ENCODE results near the gene CEP164. TPM values are rescaled to one million over a fixed set of nuclear protein-coding genes. Genes with fewer than 3 reads are reported as not detected.

The CEP164 gene
- total and polyA plus RNA-seq, 2 experiments from 2014 or later = 13.9 to 23.8 TPM

DNA sequence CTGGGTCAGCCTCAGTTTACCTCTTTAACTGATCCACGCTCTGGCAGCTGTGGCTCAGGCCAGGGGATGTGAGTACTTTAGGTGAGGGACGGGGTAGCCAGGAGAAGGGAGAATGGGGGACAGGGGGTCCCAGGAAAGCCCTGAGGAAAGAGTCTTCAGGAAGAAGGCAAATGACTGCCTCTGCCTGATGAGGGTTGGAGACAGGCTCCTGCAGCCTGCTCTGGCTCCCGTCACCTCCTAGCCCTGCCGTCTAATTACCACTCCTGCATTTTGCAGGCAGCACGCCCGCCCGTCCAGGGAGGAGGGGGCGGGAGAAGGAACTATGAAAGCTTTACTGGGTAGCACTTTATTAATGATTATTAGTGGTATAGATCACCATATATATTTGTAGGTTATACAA, 116.6 kb downstream of the CEP164 start (continued):
- TF ChIP-seq, protein P1, sequence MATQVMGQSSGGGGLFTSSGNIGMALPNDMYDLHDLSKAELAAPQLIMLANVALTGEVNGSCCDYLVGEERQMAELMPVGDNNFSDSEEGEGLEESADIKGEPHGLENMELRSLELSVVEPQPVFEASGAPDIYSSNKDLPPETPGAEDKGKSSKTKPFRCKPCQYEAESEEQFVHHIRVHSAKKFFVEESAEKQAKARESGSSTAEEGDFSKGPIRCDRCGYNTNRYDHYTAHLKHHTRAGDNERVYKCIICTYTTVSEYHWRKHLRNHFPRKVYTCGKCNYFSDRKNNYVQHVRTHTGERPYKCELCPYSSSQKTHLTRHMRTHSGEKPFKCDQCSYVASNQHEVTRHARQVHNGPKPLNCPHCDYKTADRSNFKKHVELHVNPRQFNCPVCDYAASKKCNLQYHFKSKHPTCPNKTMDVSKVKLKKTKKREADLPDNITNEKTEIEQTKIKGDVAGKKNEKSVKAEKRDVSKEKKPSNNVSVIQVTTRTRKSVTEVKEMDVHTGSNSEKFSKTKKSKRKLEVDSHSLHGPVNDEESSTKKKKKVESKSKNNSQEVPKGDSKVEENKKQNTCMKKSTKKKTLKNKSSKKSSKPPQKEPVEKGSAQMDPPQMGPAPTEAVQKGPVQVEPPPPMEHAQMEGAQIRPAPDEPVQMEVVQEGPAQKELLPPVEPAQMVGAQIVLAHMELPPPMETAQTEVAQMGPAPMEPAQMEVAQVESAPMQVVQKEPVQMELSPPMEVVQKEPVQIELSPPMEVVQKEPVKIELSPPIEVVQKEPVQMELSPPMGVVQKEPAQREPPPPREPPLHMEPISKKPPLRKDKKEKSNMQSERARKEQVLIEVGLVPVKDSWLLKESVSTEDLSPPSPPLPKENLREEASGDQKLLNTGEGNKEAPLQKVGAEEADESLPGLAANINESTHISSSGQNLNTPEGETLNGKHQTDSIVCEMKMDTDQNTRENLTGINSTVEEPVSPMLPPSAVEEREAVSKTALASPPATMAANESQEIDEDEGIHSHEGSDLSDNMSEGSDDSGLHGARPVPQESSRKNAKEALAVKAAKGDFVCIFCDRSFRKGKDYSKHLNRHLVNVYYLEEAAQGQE (IDR thresholded peaks at IDR 0.05; ENCODE audit: unreplicated experiment) = no peak
- TF ChIP-seq JUNB (IDR thresholded peaks at IDR 0.05; ENCODE audit: unreplicated experiment) = no peak
- TF ChIP-seq NANOG (IDR thresholded peaks at IDR 0.05; ENCODE audit: borderline replicate concordance) = no peak
- TF ChIP-seq, protein P2, sequence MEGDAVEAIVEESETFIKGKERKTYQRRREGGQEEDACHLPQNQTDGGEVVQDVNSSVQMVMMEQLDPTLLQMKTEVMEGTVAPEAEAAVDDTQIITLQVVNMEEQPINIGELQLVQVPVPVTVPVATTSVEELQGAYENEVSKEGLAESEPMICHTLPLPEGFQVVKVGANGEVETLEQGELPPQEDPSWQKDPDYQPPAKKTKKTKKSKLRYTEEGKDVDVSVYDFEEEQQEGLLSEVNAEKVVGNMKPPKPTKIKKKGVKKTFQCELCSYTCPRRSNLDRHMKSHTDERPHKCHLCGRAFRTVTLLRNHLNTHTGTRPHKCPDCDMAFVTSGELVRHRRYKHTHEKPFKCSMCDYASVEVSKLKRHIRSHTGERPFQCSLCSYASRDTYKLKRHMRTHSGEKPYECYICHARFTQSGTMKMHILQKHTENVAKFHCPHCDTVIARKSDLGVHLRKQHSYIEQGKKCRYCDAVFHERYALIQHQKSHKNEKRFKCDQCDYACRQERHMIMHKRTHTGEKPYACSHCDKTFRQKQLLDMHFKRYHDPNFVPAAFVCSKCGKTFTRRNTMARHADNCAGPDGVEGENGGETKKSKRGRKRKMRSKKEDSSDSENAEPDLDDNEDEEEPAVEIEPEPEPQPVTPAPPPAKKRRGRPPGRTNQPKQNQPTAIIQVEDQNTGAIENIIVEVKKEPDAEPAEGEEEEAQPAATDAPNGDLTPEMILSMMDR (conservative IDR thresholded peaks at IDR 0.05; ENCODE audit: low read depth in 2 of 2) = no peak
- TF ChIP-seq ZNF331 (CRISPR knock-in tag; IDR thresholded peaks at IDR 0.05; ENCODE audit: low read depth) = no peak
- no peak for TF ChIP-seq EZH2 (IDR thresholded peaks at IDR 0.05; ENCODE audit: low read depth, unreplicated experiment)
- TF ChIP-seq POLR2AphosphoS5 (IDR thresholded peaks at IDR 0.05; ENCODE audit: low read depth) = no peak
- TF ChIP-seq STAT1 (IDR thresholded peaks at IDR 0.05; ENCODE audit: unreplicated experiment) = no peak
- no peak for TF ChIP-seq CREB1 (CRISPR knock-in tag; IDR thresholded peaks at IDR 0.05; ENCODE audit: low read depth)

DNA sequence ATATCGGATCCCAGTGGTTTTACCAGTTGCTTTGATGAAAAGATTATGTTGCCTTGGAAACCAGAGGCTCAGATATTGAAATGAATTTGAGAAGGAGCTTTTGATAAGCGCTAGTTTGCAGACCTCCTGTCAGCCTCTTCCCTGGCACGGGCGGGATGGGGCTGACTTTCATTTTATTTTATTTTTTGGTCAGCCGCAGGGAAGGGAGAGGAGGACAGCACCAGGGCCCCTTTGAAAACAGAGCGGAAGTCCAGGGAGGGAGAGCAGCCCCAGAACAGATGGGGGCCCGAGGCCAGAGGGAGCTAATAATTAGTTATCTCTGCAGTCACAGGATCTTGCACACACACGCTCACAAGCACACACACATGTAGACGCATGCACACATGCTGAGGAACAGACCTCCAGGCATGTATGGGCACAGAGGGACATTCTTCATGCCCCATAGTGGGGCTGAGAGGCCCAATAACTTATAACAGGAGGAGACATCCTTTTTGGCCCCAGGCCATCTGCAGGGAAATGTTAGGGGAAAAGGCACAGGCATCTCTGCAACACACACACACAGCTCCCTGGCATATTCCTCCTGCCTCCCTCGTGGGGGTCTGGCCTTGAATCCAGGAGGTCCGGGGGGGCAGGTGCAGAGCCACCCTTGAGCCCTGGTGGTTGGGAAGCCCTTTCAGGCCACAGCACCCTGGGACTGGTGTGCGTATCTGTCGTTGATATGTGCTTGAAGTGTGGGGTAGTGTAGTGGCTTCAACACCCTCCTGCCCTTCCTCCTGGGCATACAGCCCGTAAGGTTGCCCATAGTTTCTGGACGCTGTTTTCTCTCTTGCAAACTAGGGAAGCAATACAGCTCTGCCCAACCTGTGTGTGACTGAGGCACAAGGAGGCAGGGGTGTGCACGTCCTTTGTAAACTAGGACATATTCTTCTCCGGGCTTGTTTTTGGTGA, 117.3 kb downstream of the CEP164 start:
- H3K27me3 ChIP-seq (ENCODE audit: insufficient read depth) = no peaks in the 10 kb centered on the region
- no peak overlapping the region for H3K27ac Mint-ChIP-seq
- H3K9me2 ChIP-seq (ENCODE audit: insufficient read depth) = no peaks in the 10 kb centered on the region
- no peak overlapping the region for H3K4me3 ChIP-seq
- DNase-seq (ENCODE audit: low spot score) = no peak
- no peaks in the 10 kb centered on the region for H3K9me3 Mint-ChIP-seq
- no peak for ATAC-seq
- H3K36me3 ChIP-seq (ENCODE audit: insufficient read depth) = no peaks in the 10 kb centered on the region
- H3K27ac ChIP-seq (ENCODE audit: low read depth) = no peak overlapping the region
- no peak overlapping the region for H3K4me3 Mint-ChIP-seq
- 0 out of 2 replicates have a peak, but pooled peaks cover 2% of the 10 kb centered on the region for H3F3A ChIP-seq (replicated peaks; ENCODE audit: low read depth)
- no peaks in the 10 kb centered on the region for H3K79me2 ChIP-seq (replicated peaks; ENCODE audit: insufficient read depth)
- H2AFZ ChIP-seq = no peak overlapping the region
- H4K20me1 ChIP-seq (replicated peaks; ENCODE audit: insufficient read depth) = no peaks in the 10 kb centered on the region
- H3K4me1 Mint-ChIP-seq = peaks cover 7% of the 10 kb centered on the region; the same call in 2 of the 3 replicates
- H3K4me2 ChIP-seq = no peak overlapping the region
- no peaks in the 10 kb centered on the region for H3K36me3 Mint-ChIP-seq (ENCODE audit: low read depth)
- peaks cover 6% of the 10 kb centered on the region for H3K27me3 Mint-ChIP-seq (ENCODE audit: insufficient read depth, low read depth, poor library complexity)
- no peaks in the 10 kb centered on the region for H3K4me1 ChIP-seq (ENCODE audit: insufficient read depth)
- no peak for TF ChIP-seq ZNF331 (CRISPR knock-in tag; IDR thresholded peaks at IDR 0.05; ENCODE audit: low read depth)
- TF ChIP-seq STAT1 (IDR thresholded peaks at IDR 0.05; ENCODE audit: unreplicated experiment) = no peak
- TF ChIP-seq POLR2AphosphoS5 (IDR thresholded peaks at IDR 0.05; ENCODE audit: low read depth) = no peak
- TF ChIP-seq, protein P3, sequence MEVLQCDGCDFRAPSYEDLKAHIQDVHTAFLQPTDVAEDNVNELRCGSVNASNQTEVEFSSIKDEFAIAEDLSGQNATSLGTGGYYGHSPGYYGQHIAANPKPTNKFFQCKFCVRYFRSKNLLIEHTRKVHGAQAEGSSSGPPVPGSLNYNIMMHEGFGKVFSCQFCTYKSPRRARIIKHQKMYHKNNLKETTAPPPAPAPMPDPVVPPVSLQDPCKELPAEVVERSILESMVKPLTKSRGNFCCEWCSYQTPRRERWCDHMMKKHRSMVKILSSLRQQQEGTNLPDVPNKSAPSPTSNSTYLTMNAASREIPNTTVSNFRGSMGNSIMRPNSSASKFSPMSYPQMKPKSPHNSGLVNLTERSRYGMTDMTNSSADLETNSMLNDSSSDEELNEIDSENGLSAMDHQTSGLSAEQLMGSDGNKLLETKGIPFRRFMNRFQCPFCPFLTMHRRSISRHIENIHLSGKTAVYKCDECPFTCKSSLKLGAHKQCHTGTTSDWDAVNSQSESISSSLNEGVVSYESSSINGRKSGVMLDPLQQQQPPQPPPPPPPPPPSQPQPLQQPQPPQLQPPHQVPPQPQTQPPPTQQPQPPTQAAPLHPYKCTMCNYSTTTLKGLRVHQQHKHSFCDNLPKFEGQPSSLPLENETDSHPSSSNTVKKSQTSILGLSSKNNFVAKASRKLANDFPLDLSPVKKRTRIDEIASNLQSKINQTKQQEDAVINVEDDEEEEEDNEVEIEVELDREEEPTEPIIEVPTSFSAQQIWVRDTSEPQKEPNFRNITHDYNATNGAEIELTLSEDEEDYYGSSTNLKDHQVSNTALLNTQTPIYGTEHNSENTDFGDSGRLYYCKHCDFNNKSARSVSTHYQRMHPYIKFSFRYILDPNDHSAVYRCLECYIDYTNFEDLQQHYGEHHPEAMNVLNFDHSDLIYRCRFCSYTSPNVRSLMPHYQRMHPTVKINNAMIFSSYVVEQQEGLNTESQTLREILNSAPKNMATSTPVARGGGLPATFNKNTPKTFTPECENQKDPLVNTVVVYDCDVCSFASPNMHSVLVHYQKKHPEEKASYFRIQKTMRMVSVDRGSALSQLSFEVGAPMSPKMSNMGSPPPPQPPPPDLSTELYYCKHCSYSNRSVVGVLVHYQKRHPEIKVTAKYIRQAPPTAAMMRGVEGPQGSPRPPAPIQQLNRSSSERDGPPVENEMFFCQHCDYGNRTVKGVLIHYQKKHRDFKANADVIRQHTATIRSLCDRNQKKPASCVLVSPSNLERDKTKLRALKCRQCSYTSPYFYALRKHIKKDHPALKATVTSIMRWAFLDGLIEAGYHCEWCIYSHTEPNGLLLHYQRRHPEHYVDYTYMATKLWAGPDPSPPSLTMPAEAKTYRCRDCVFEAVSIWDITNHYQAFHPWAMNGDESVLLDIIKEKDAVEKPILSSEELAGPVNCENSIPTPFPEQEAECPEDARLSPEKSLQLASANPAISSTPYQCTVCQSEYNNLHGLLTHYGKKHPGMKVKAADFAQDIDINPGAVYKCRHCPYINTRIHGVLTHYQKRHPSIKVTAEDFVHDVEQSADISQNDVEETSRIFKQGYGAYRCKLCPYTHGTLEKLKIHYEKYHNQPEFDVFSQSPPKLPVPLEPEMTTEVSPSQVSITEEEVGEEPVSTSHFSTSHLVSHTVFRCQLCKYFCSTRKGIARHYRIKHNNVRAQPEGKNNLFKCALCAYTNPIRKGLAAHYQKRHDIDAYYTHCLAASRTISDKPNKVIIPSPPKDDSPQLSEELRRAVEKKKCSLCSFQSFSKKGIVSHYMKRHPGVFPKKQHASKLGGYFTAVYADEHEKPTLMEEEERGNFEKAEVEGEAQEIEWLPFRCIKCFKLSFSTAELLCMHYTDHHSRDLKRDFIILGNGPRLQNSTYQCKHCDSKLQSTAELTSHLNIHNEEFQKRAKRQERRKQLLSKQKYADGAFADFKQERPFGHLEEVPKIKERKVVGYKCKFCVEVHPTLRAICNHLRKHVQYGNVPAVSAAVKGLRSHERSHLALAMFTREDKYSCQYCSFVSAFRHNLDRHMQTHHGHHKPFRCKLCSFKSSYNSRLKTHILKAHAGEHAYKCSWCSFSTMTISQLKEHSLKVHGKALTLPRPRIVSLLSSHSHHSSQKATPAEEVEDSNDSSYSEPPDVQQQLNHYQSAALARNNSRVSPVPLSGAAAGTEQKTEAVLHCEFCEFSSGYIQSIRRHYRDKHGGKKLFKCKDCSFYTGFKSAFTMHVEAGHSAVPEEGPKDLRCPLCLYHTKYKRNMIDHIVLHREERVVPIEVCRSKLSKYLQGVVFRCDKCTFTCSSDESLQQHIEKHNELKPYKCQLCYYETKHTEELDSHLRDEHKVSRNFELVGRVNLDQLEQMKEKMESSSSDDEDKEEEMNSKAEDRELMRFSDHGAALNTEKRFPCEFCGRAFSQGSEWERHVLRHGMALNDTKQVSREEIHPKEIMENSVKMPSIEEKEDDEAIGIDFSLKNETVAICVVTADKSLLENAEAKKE (CRISPR knock-in tag; IDR thresholded peaks at IDR 0.05) = no peak
